DND-41 (cell line): ENCODE data around the gene MLH1.
"Not testable (repeated sequence)": the region's sequence is repeated elsewhere in the genome, so short reads cannot be mapped to it uniquely, and the experiment has no call there.

Experiments
- ATAC-seq: fragments of 200-7000 bp; cut with Tn5 transposase; 3 replicates; pipeline ENCODE4 v1.9.1; 2021; ENCODE audit warnings: low read depth; ENCODE audit not compliant: insufficient read depth
- DNase-seq: peaks from one replicate; pipeline ENCODE4 v3.0.0-alpha.2; 2020
- H2AFZ ChIP-seq: 2 replicates; pipeline ENCODE4 v1.6.0; 2012; ENCODE audit warnings: low read depth, low read length
- H3K27ac ChIP-seq: 2 replicates; pipeline ENCODE4 v1.5.1; 2012; ENCODE audit warnings: low read length, inconsistent platforms
- H3K27me3 ChIP-seq: fragments of 200-600 bp; sonication (generic); 2 replicates; pipeline ENCODE4 v1.6.0; 2012; ENCODE audit warnings: low read length, mild to moderate bottlenecking, inconsistent platforms; ENCODE audit not compliant: insufficient read depth, poor library complexity
- H3K36me3 ChIP-seq: 2 replicates; pipeline ENCODE4 v1.5.1; 2012; ENCODE audit warnings: low read length, inconsistent platforms; ENCODE audit not compliant: insufficient read depth
- H3K4me1 ChIP-seq: 2 replicates; pipeline ENCODE4 v1.5.1; 2012; ENCODE audit warnings: mild to moderate bottlenecking, low read length; ENCODE audit not compliant: insufficient read depth
- H3K4me2 ChIP-seq: 2 replicates; pipeline ENCODE4 v1.6.0; 2012; ENCODE audit warnings: mild to moderate bottlenecking, moderate library complexity, low read length, inconsistent platforms; ENCODE audit not compliant: insufficient read depth
- H3K4me3 ChIP-seq, 2 experiments: fragments of 200-600 bp in 1 of 2; shearing (Covaris generic) in 1 of 2; 2 replicates each; pipeline ENCODE4 v1.5.1; 2012 to 2016; ENCODE audit warnings: inconsistent platforms in 2 of 2, low read length in 2 of 2, mild to moderate bottlenecking in 2 of 2, low read depth in 1 of 2, moderate library complexity in 1 of 2
- H3K79me2 ChIP-seq: 2 replicates; pipeline ENCODE4 v1.6.0; 2012; ENCODE audit warnings: low read length, inconsistent platforms; ENCODE audit not compliant: insufficient read depth
- H3K9ac ChIP-seq: 2 replicates; pipeline ENCODE4 v1.6.0; 2012; ENCODE audit warnings: low read depth, mild to moderate bottlenecking, inconsistent platforms, low read length, moderate library complexity
- H3K9me3 ChIP-seq: 2 replicates; pipeline ENCODE4 v1.5.1; 2012; ENCODE audit warnings: low read length, moderate library complexity, mild to moderate bottlenecking, inconsistent platforms; ENCODE audit not compliant: insufficient read depth, severe bottlenecking
- H4K20me1 ChIP-seq: 2 replicates; pipeline ENCODE4 v1.6.0; 2012; ENCODE audit warnings: low read length; ENCODE audit not compliant: insufficient read depth
- CTCF ChIP-seq: IDR thresholded peaks from 2 replicates; pipeline ENCODE4 v1.5.1; 2012; ENCODE audit warnings: borderline replicate concordance, low read length, moderate library complexity, mild to moderate bottlenecking; ENCODE audit not compliant: poor library complexity, severe bottlenecking; ENCODE audit errors: extremely low read depth
- EZH2 ChIP-seq: IDR thresholded peaks from 3 replicates; pipeline ENCODE4 v1.6.1; 2012; ENCODE audit warnings: borderline replicate concordance, low read depth, mild to moderate bottlenecking, moderate library complexity, low read length, inconsistent platforms; ENCODE audit not compliant: severe bottlenecking

The MLH1 gene

GRCh38 chr3:37041546-37042195 lies 48.4 kb downstream of the MLH1 start:
- Histone ChIP-seq H4K20me1 (no peaks in the 10 kb centered on the region), H3K4me1 (no peaks in the 10 kb centered on the region), H3K36me3 (peaks cover 67% of the 10 kb centered on the region), H3K27ac (no peak overlapping the region), H3K4me2 (no peak overlapping the region), H3K27me3 (no peaks in the 10 kb centered on the region), H2AFZ (no peak overlapping the region), H3K4me3 (no peak overlapping the region), H3K79me2 (no peaks in the 10 kb centered on the region; the same call in 1 of the 2 replicates), H3K9ac (no peak overlapping the region), H3K9me3 (no peaks in the 10 kb centered on the region)
- ATAC-seq: no peak
- DNase-seq: no peak
- TF ChIP-seq EZH2 (no peak), CTCF (no peak)

GRCh38 chr3:37042712-37043111 lies 49.4 kb downstream of the MLH1 start:
- not testable (repeated sequence) for H2AFZ ChIP-seq, H3K4me2 ChIP-seq, H3K4me1 ChIP-seq, DNase-seq, H3K27ac ChIP-seq, H3K9me3 ChIP-seq, H3K27me3 ChIP-seq, H3K4me3 ChIP-seq, ATAC-seq, H3K79me2 ChIP-seq, H4K20me1 ChIP-seq, H3K9ac ChIP-seq
- peaks cover 71% of the 10 kb centered on the region for H3K36me3 ChIP-seq

- H2AFZ ChIP-seq: no peak overlapping the region
- no peaks in the 10 kb centered on the region for H3K79me2 ChIP-seq
- H3K4me1 ChIP-seq: no peaks in the 10 kb centered on the region
- ATAC-seq (no peak), DNase-seq (no peak)
- no peak for TF ChIP-seq CTCF
- no peak for TF ChIP-seq EZH2
- peaks cover 85% of the 10 kb centered on the region for H3K36me3 ChIP-seq
- no peak overlapping the region for H3K4me2 ChIP-seq
- H4K20me1 ChIP-seq: no peaks in the 10 kb centered on the region
- H3K27ac ChIP-seq: no peak overlapping the region
- H3K9me3 ChIP-seq: no peaks in the 10 kb centered on the region
- no peak overlapping the region for H3K9ac ChIP-seq
- H3K27me3 ChIP-seq: no peaks in the 10 kb centered on the region
- H3K4me3 ChIP-seq: no peak overlapping the region
Measured at GRCh38 chr3:37050282-37050681, 57.0 kb downstream of the MLH1 start.

- no peak overlapping the region for H3K9ac ChIP-seq
- no peak overlapping the region for H3K4me2 ChIP-seq
- no peak overlapping the region for H3K27ac ChIP-seq
- H3K4me3 ChIP-seq: no peak overlapping the region
- H3K4me1 ChIP-seq: no peaks in the 10 kb centered on the region
- TF ChIP-seq CTCF (no peak), EZH2 (no peak)
- no peak for DNase-seq
- H3K79me2 ChIP-seq: no peaks in the 10 kb centered on the region
- no peaks in the 10 kb centered on the region for H3K27me3 ChIP-seq
- no peaks in the 10 kb centered on the region for H4K20me1 ChIP-seq
- H3K36me3 ChIP-seq: peaks cover 93% of the 10 kb centered on the region
- H3K9me3 ChIP-seq: no peaks in the 10 kb centered on the region
- no peak for ATAC-seq
- no peak overlapping the region for H2AFZ ChIP-seq
Measured at GRCh38 chr3:37052860-37053259, 59.5 kb downstream of the MLH1 start.
